ENCODE results near the gene CDON. TPM values are rescaled to one million over a fixed set of nuclear protein-coding genes. Genes with fewer than 3 reads are reported as not detected.

Gene CDON
- total and polyA plus RNA-seq, 2 of the 13 experiments (the other 11 are each of a cell fraction or from before 2014, with no cell fraction given), result 9.6 to 12.8 TPM

DNA sequence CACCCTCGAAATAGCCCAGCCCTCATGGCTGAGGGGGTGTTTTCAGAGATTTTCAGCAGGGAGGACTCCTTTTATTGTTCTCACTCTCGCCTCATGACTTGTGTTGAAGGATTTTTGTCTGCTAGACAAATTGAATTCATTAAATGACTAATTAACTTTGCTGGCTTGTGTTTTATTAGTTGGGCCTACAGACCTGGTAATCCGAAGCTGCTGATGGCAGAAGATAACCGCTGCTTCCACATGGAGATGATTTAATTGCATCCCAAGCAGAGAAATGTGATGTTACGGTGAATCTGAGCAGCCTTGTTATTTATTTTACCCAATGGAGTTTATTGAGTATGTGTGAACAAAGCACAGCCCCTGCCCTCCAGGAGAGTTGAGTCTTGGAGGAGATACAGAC is 40.5 kb upstream of the CDON start (continued):
- TF ChIP-seq HMG20B (CRISPR knock-in tag; conservative IDR thresholded peaks at IDR 0.05) (no peak), ZNF549 (CRISPR knock-in tag; IDR thresholded peaks at IDR 0.05) (no peak)

DNA sequence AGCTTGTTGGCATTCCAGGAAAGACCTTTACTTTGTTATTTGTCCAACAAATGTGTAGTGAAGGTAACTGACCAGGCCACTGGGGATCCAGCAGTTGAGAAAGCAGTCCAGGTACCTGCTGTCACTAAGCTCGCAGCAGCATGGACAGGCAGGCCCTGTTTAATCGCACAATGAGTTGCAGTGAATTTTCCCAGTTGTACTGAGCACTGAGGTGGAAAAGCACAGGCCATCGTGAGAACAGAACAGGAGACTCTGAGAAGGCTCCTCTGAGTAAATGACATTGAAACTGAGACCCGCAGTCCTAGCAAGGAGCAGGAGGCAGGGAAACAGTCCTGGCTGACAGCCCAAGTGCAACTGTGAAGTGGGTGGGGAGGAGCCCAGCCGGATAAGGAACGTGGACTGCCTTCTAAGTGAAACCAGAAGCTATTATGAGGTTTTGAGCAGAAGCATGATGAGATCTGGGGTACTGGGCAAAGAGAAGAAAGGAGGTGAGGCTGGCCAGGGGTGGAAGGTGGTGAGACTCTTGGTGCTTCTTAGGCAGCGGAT is 39.8 kb upstream of the CDON start:
- intact Hi-C loops (cut with micrococcal nuclease; ENCODE audit: unreplicated experiment) (no loop called here), in situ Hi-C loops (cut with HindIII; ENCODE audit: extremely low pct_ligation_motif_present, low pct_unique_long_range_greater_than_20kb) (no loop called here)
- FAIRE-seq (peak; percentile 34), DNase-seq (ENCODE audit: low spot score) (peak; percentile 25), ATAC-seq (peak; percentile 60)
- Histone ChIP-seq H3K9ac (ENCODE audit: insufficient read depth, low read depth, low read length) (peak overlapping the region; percentile 3; the same call in 1 of the 2 replicates), H2AFZ (ENCODE audit: low read length) (peak overlapping the region; percentile 17), H3K4me1 (ENCODE audit: insufficient read depth, low read length) (peaks cover 89% of the 10 kb centered on the region), H3K27ac (ENCODE audit: extremely low read length, insufficient read depth, low read length) (no peak overlapping the region), H3K79me2 (ENCODE audit: insufficient read depth, low read length) (no peaks in the 10 kb centered on the region), H3K9me3 (ENCODE audit: low read length) (no peaks in the 10 kb centered on the region), H4K20me1 (ENCODE audit: insufficient read depth, low read length) (no peaks in the 10 kb centered on the region), H3K4me3 (replicated peaks in 1 of 3; ENCODE audit: insufficient read depth in 1 of 3, low read depth in 2 of 3, low read length in 3 of 3) (no peak overlapping the region; a peak in 1 of 6 replicates), H3K36me3 (replicated peaks in 1 of 2; ENCODE audit: control insufficient read depth in 1 of 2, insufficient read depth in 2 of 2, low read length in 2 of 2) (no peaks in the 10 kb centered on the region), H3K4me2 (ENCODE audit: low read depth, low read length) (peak overlapping the region; percentile 54), H3K27me3 (ENCODE audit: control insufficient read depth in 1 of 2, insufficient read depth in 2 of 2, low read length in 2 of 2) (peaks cover 3 to 13% of the 10 kb centered on the region in 2 experiments; a peak in 2 of 5 replicates)
- ChIA-PET CTCF (ENCODE audit: low intra/inter-chr PET ratio, low total read pairs) (no interaction called here), POLR2A (interaction anchor here (0.7 to 4.2 kb wide), 3 partner anchors 12 to 44 kb away, joined by 3 to 26 read pairs (median 9); no protein-coding TSS in a partner anchor)
- BruUV-seq (replicated peaks), result no TSS peak
- WGBS (ENCODE audit: low lambda C conversion rate), result 13% methylated on average over 7 of the region's 7 CpGs
- TF ChIP-seq, protein P1, sequence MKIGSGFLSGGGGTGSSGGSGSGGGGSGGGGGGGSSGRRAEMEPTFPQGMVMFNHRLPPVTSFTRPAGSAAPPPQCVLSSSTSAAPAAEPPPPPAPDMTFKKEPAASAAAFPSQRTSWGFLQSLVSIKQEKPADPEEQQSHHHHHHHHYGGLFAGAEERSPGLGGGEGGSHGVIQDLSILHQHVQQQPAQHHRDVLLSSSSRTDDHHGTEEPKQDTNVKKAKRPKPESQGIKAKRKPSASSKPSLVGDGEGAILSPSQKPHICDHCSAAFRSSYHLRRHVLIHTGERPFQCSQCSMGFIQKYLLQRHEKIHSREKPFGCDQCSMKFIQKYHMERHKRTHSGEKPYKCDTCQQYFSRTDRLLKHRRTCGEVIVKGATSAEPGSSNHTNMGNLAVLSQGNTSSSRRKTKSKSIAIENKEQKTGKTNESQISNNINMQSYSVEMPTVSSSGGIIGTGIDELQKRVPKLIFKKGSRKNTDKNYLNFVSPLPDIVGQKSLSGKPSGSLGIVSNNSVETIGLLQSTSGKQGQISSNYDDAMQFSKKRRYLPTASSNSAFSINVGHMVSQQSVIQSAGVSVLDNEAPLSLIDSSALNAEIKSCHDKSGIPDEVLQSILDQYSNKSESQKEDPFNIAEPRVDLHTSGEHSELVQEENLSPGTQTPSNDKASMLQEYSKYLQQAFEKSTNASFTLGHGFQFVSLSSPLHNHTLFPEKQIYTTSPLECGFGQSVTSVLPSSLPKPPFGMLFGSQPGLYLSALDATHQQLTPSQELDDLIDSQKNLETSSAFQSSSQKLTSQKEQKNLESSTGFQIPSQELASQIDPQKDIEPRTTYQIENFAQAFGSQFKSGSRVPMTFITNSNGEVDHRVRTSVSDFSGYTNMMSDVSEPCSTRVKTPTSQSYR (CRISPR knock-in tag; IDR thresholded peaks at IDR 0.05; ENCODE audit: borderline replicate concordance), result no peak
- TF ChIP-seq CEBPB (IDR thresholded peaks at IDR 0.05; ENCODE audit: borderline replicate concordance, low read depth, low read length), result peak; percentile 82
- TF ChIP-seq, protein P2, sequence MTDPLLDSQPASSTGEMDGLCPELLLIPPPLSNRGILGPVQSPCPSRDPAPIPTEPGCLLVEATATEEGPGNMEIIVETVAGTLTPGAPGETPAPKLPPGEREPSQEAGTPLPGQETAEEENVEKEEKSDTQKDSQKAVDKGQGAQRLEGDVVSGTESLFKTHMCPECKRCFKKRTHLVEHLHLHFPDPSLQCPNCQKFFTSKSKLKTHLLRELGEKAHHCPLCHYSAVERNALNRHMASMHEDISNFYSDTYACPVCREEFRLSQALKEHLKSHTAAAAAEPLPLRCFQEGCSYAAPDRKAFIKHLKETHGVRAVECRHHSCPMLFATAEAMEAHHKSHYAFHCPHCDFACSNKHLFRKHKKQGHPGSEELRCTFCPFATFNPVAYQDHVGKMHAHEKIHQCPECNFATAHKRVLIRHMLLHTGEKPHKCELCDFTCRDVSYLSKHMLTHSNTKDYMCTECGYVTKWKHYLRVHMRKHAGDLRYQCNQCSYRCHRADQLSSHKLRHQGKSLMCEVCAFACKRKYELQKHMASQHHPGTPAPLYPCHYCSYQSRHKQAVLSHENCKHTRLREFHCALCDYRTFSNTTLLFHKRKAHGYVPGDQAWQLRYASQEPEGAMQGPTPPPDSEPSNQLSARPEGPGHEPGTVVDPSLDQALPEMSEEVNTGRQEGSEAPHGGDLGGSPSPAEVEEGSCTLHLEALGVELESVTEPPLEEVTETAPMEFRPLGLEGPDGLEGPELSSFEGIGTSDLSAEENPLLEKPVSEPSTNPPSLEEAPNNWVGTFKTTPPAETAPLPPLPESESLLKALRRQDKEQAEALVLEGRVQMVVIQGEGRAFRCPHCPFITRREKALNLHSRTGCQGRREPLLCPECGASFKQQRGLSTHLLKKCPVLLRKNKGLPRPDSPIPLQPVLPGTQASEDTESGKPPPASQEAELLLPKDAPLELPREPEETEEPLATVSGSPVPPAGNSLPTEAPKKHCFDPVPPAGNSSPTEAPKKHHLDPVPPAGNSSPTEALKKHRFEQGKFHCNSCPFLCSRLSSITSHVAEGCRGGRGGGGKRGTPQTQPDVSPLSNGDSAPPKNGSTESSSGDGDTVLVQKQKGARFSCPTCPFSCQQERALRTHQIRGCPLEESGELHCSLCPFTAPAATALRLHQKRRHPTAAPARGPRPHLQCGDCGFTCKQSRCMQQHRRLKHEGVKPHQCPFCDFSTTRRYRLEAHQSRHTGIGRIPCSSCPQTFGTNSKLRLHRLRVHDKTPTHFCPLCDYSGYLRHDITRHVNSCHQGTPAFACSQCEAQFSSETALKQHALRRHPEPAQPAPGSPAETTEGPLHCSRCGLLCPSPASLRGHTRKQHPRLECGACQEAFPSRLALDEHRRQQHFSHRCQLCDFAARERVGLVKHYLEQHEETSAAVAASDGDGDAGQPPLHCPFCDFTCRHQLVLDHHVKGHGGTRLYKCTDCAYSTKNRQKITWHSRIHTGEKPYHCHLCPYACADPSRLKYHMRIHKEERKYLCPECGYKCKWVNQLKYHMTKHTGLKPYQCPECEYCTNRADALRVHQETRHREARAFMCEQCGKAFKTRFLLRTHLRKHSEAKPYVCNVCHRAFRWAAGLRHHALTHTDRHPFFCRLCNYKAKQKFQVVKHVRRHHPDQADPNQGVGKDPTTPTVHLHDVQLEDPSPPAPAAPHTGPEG (CRISPR knock-in tag; IDR thresholded peaks at IDR 0.05), result no peak
- TF ChIP-seq ZNF12 (CRISPR knock-in tag; IDR thresholded peaks at IDR 0.05), result peak; percentile 71; the same call in 1 of the 2 replicates
- 0 out of 2 replicates have a peak, but pooled peaks have one; percentile 13 for TF ChIP-seq SALL1 (CRISPR knock-in tag; IDR thresholded peaks at IDR 0.05)
- TF ChIP-seq, protein P3, sequence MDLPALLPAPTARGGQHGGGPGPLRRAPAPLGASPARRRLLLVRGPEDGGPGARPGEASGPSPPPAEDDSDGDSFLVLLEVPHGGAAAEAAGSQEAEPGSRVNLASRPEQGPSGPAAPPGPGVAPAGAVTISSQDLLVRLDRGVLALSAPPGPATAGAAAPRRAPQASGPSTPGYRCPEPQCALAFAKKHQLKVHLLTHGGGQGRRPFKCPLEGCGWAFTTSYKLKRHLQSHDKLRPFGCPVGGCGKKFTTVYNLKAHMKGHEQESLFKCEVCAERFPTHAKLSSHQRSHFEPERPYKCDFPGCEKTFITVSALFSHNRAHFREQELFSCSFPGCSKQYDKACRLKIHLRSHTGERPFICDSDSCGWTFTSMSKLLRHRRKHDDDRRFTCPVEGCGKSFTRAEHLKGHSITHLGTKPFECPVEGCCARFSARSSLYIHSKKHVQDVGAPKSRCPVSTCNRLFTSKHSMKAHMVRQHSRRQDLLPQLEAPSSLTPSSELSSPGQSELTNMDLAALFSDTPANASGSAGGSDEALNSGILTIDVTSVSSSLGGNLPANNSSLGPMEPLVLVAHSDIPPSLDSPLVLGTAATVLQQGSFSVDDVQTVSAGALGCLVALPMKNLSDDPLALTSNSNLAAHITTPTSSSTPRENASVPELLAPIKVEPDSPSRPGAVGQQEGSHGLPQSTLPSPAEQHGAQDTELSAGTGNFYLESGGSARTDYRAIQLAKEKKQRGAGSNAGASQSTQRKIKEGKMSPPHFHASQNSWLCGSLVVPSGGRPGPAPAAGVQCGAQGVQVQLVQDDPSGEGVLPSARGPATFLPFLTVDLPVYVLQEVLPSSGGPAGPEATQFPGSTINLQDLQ (CRISPR knock-in tag; IDR thresholded peaks at IDR 0.05), result no peak
- no peak for TF ChIP-seq ZNF644 (CRISPR knock-in tag; IDR thresholded peaks at IDR 0.05; ENCODE audit: low read depth)
- TF ChIP-seq CEBPG (CRISPR knock-in tag; IDR thresholded peaks at IDR 0.05), result peak; percentile 61; the same call in 1 of the 2 replicates
- no peak for TF ChIP-seq RARA (CRISPR knock-in tag; IDR thresholded peaks at IDR 0.05)

All from HepG2 (cell line).